Measurements from ENCODE around the gene SEMA6B.

Gene SEMA6B

DNA sequence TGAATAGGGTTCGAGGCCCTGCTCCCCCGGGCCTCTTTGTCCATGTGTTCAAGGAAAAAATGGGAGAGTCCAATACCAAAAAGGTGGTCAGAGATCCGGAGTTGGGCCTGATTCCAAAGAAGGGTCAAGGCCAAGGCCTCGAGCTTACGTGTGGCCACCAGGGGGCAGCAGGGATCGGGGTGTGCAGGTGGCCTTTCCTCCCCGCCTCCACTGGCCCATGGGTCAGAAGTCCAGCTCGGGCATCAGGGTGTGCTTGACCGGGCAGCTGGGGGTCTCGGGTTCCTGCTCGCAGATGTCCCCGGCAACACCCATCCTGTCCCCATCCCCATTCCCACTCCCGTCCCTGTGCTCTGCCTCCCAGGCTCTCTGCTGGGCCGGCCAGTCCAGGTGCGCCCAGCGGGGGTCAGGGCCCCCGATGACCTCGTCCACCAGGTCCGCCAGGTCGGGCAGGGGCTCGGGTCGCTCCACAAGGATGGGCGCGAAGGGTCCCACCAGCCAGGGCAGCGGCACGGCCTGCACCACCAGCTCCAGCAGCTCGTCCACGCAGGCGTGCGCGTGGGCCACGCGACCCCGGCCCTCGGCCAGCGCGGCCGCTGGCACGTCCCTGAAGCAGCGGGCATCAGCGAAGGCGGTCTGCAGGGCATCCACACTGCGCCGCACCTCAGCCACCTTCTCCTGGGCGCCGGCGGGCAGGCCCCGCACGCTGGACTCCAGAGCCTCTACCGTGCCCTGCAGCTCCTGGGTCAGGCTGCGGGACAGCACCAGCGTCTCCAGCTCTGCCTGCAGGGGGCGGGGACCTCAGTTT, 36.0 kb downstream of the SEMA6B start:
- no peak for DNase-seq (ENCODE audit: low spot score in 2 of 2)
- H3K27me3 Mint-ChIP-seq = peaks cover 13% of the 10 kb centered on the region

DNA sequence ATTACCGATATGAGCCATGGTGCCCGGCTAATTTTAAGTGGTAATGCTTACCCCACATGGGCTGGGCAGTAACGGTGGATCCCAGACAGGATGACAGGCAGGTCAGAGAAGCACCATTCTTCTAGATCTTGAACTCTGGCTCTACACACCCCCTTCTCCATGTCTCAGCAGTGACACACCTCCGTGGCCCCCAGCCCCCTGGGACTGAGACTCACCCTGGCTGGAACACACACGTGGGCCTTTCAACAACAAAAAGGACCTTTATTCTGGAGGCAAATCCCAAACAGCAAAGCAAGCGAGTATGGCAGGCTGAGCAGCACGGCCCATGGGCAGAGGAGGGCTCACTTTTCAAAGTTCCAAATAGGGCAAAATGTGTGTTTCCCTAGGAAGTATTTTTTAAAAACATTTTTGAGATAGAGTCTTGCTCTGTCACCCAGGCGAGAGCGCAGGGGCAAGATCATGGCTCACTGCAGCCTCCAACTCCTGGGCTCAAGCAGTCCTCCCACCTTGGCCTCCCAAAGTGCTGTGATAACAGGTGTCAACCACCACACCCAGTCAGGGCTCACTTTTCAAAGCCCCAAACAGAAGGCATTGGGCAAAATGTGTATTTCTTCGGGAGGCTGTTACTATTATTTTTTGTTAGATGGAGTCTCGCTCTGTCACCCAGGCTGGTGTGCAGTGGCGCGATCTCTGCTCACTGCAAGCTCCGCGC, 37.0 kb downstream of the SEMA6B start:
- no peaks in the 10 kb centered on the region for H3K36me3 Mint-ChIP-seq
- DNase-seq (ENCODE audit: low spot score in 2 of 2) (no peak), ATAC-seq (ENCODE audit: low read depth) (no peak)
- peaks cover 13% of the 10 kb centered on the region for H3K27me3 Mint-ChIP-seq
- no peaks in the 10 kb centered on the region for H3K4me1 Mint-ChIP-seq
- no peak overlapping the region for H3K4me3 Mint-ChIP-seq
- no peak overlapping the region for H3K27ac Mint-ChIP-seq
- H3K9me3 Mint-ChIP-seq = no peaks in the 10 kb centered on the region

More for the DNA sequence above, 36.0 kb downstream of the SEMA6B start:
- no peaks in the 10 kb centered on the region for H3K36me3 Mint-ChIP-seq
- no peaks in the 10 kb centered on the region for H3K4me1 Mint-ChIP-seq
- H3K4me3 Mint-ChIP-seq = no peak overlapping the region
- no peaks in the 10 kb centered on the region for H3K9me3 Mint-ChIP-seq
- no peak for ATAC-seq (ENCODE audit: low read depth)
- no peak overlapping the region for H3K27ac Mint-ChIP-seq

DNA sequence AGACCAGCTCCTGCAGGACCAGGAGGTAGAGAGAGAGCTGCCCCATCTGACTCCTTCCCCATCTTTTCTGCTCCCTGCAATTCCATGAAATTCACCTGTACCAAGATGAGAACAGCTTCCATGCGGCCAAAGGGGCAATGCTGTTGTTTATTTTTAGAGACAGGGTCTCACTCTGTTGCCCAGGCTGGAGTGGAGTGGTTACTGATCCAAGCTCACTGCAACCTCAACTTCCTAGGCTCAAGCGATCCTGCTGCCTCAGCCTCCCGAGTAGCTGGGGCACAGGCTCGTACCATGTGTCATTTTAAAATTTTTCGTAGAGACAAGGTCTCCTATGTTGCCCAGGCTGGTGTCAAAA, 37.6 kb downstream of the SEMA6B start:
- no peaks in the 10 kb centered on the region for H3K36me3 Mint-ChIP-seq
- H3K4me3 Mint-ChIP-seq = no peak overlapping the region
- H3K4me1 Mint-ChIP-seq = no peaks in the 10 kb centered on the region
- peaks cover 16% of the 10 kb centered on the region for H3K27me3 Mint-ChIP-seq
- H3K27ac Mint-ChIP-seq = no peak overlapping the region
- H3K9me3 Mint-ChIP-seq = no peaks in the 10 kb centered on the region
- ATAC-seq (ENCODE audit: low read depth) (no peak), DNase-seq (ENCODE audit: low spot score in 2 of 2) (no peak)

- no peaks in the 10 kb centered on the region for H3K4me1 Mint-ChIP-seq
- ATAC-seq (ENCODE audit: low read depth) = no peak
- no peaks in the 10 kb centered on the region for H3K36me3 Mint-ChIP-seq
- H3K9me3 Mint-ChIP-seq = no peaks in the 10 kb centered on the region
- no peak overlapping the region for H3K4me3 Mint-ChIP-seq
- no peak overlapping the region for H3K27ac Mint-ChIP-seq
- peaks cover 16% of the 10 kb centered on the region for H3K27me3 Mint-ChIP-seq
- no peak for DNase-seq (ENCODE audit: low spot score in 2 of 2)
Measured at GRCh38 chr19:4521170-4521887, 38.2 kb downstream of the SEMA6B start.

- Mint-ChIP-seq H3K27ac (no peak overlapping the region), H3K9me3 (no peaks in the 10 kb centered on the region), H3K4me3 (no peak overlapping the region), H3K36me3 (no peaks in the 10 kb centered on the region), H3K4me1 (no peaks in the 10 kb centered on the region), H3K27me3 (peaks cover 16% of the 10 kb centered on the region)
- ATAC-seq (ENCODE audit: low read depth) = no peak
- DNase-seq (ENCODE audit: low spot score in 2 of 2) = no peak
Measured at GRCh38 chr19:4519521-4520277, 39.8 kb downstream of the SEMA6B start.

- ATAC-seq (ENCODE audit: low read depth) = no peak
- no peak for DNase-seq (ENCODE audit: low spot score in 2 of 2)
- no peaks in the 10 kb centered on the region for H3K36me3 Mint-ChIP-seq
- H3K9me3 Mint-ChIP-seq = no peaks in the 10 kb centered on the region
- H3K4me3 Mint-ChIP-seq = no peak overlapping the region
- no peak overlapping the region for H3K27ac Mint-ChIP-seq
- H3K4me1 Mint-ChIP-seq = no peaks in the 10 kb centered on the region
- peaks cover 16% of the 10 kb centered on the region for H3K27me3 Mint-ChIP-seq
Measured at GRCh38 chr19:4519172-4519496, 40.4 kb downstream of the SEMA6B start.

DNA sequence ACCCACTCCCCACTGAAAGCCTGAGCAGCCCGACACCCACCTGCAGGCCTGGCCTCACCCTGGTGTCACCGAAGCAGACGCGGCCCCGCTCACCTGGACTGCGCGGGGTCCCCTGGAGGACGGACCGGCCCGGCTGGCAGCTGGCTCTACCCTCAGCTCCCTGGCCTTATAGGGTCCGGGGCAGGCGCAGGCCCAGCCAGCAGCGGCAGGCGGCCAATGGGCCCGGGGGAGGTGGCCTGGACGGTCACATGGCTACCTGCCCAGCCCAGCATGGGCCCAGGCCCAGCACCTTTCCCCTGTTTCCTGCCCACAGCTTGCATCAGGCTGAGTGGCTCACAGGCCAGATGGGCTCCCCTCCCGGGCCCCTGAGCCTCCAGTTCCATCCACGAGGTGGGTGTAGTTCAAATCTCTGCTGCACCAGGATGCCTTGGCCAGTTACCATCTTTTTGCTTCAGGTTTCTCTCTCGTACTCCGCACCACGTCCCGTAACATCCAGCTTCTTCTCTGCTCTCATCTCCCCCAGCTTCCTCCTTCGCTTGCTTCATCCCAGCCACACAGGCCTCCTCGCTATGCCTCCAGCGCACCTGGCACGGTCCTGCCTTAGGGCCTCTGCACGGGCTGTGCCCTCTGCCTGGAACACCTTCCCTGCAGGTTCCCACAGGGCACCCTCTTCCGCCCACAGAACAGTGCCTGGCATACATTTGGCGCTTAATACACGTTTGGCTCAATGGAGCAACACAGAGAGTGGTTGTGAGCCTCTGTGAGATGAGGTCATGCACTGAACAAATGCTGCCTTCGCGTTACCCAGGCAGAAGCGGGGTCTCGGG, 40.9 kb downstream of the SEMA6B start, which contains the start of gene PLIN4:
Gene PLIN4 (minus strand): TSS at position 142 of the 827 bp plus-strand sequence. CDS start 214 bp downstream, outside the sequence.
- ATAC-seq (ENCODE audit: low read depth) = no peak
- H3K4me1 Mint-ChIP-seq = no peaks in the 10 kb centered on the region
- no peak within 1 kb of the TSS for H3K4me3 Mint-ChIP-seq
- peaks cover 16% of the 10 kb centered on the region for H3K27me3 Mint-ChIP-seq
- DNase-seq (ENCODE audit: low spot score in 2 of 2) = no peak
- no peaks in the 10 kb centered on the region for H3K36me3 Mint-ChIP-seq
- no peaks in the 10 kb centered on the region for H3K9me3 Mint-ChIP-seq
- H3K27ac Mint-ChIP-seq = no peak within 1 kb of the TSS

DNA sequence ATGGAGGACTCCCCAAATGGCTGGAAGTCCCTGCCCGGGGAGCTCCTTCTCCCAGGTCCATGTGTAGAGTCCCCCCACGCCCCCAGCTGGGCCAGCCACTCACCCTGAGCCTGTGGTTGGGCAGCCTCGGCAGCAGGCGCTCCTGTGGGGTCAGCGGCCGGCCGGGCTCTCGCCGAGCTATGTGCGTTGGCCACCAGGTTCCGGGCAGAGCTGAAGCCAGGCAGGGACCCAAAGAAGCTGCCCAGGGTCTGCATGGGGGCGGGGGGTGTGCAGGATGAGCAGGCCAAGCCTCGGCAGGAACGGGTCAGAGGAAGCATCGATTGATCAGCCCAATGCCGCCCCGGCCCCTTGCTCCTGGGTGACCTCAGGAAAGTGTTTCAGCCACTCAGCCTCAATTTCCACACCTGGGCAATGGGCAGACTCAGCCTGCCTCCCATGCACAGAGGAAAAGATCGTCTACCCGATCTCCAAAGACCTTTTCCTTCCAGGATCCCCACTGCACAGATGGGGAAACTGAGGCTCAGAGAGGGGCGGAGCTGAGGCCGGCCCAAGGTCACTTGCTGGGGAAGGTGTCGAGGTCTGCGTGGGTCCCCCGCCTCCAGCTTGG, 41.9 kb downstream of the SEMA6B start:
- no peaks in the 10 kb centered on the region for H3K4me1 Mint-ChIP-seq
- DNase-seq (ENCODE audit: low spot score in 2 of 2) (no peak), ATAC-seq (ENCODE audit: low read depth) (no peak)
- no peak overlapping the region for H3K27ac Mint-ChIP-seq
- H3K27me3 Mint-ChIP-seq = peaks cover 16% of the 10 kb centered on the region
- no peaks in the 10 kb centered on the region for H3K9me3 Mint-ChIP-seq
- no peak overlapping the region for H3K4me3 Mint-ChIP-seq
- no peaks in the 10 kb centered on the region for H3K36me3 Mint-ChIP-seq

- Mint-ChIP-seq H3K9me3 (no peaks in the 10 kb centered on the region), H3K27ac (no peak overlapping the region), H3K27me3 (peaks cover 16% of the 10 kb centered on the region), H3K4me1 (no peaks in the 10 kb centered on the region), H3K36me3 (no peaks in the 10 kb centered on the region), H3K4me3 (no peak overlapping the region)
- no peak for ATAC-seq (ENCODE audit: low read depth)
- no peak for DNase-seq (ENCODE audit: low spot score in 2 of 2)
Measured at GRCh38 chr19:4516939-4517300, 42.6 kb downstream of the SEMA6B start.

GRCh38 chr19:4516199-4516938, 43.1 kb downstream of the SEMA6B start:
- Mint-ChIP-seq H3K9me3 (no peaks in the 10 kb centered on the region), H3K4me1 (no peaks in the 10 kb centered on the region), H3K4me3 (no peak overlapping the region), H3K27ac (no peak overlapping the region), H3K36me3 (no peaks in the 10 kb centered on the region), H3K27me3 (peaks cover 14% of the 10 kb centered on the region)
- no peak for ATAC-seq (ENCODE audit: low read depth)
- DNase-seq (ENCODE audit: low spot score in 2 of 2) = no peak

DNA sequence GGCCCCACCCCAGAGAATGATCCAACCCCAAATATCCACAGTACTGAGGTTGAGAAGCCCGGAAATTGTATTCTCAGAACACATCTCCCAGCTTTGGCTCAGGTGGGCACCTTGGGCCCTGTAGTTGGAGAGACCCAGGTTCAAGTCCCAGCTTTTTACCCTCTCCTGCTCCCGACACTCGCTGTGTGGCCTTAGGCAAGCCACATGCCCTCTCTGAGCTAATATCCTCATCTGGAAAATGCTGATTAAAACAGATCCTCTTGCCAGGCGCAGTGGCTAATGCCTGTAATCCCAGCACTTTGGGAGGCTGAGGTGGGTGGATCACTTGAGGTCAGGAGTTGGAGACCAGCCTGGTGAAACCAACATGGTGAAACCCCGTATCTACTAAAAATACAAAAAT, 43.8 kb downstream of the SEMA6B start:
- Mint-ChIP-seq H3K27me3 (peaks cover 12% of the 10 kb centered on the region), H3K4me1 (no peaks in the 10 kb centered on the region), H3K27ac (no peak overlapping the region), H3K4me3 (no peak overlapping the region), H3K36me3 (no peaks in the 10 kb centered on the region), H3K9me3 (no peaks in the 10 kb centered on the region)
- no peak for ATAC-seq (ENCODE audit: low read depth)
- DNase-seq (ENCODE audit: low spot score in 2 of 2) = no peak

DNA sequence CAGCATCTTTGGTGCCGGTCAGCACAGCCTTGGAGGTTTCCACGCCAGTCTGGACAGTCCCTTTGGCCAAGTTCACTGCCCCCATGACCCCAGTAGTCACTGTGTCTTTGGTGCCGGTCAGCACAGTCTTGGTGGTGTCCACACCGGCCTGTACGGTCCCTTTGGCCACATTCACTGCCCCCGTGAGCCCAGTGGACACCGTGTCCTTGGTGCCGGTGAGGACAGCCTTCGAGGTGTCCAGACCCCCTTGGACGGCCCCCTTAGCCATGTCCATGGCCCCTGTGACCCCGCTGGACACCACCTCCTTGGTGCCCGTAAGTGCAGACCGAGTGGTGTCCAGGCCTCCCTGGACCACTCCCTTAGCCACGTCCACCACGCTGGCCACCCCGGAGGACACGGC, 46.2 kb downstream of the SEMA6B start:
- DNase-seq (ENCODE audit: low spot score in 2 of 2) = no peak
- H3K4me3 Mint-ChIP-seq = no peak overlapping the region
- no peak for ATAC-seq (ENCODE audit: low read depth)
- H3K4me1 Mint-ChIP-seq = no peaks in the 10 kb centered on the region
- H3K27me3 Mint-ChIP-seq = peaks cover 3% of the 10 kb centered on the region
- no peaks in the 10 kb centered on the region for H3K36me3 Mint-ChIP-seq
- no peak overlapping the region for H3K27ac Mint-ChIP-seq
- no peaks in the 10 kb centered on the region for H3K9me3 Mint-ChIP-seq

Measured in memory B cell (primary cell).